T follicular helper cell (primary cell): ENCODE results near the gene TMEM40.
"Not testable (repeated sequence)": the region's sequence is repeated elsewhere in the genome, so short reads cannot be mapped to it uniquely, and the experiment has no call there.

ENCODE experiments used
- DNase-seq: peaks from one replicate; pipeline ENCODE4 v3.0.0-alpha.2; 2020; ENCODE audit warnings: low read depth

The TMEM40 gene

GRCh38 chr3:12775970-12776369 lies 16.9 kb upstream of the TMEM40 start:
- not testable (repeated sequence) for DNase-seq

GRCh38 chr3:12775226-12775625 lies 16.2 kb upstream of the TMEM40 start:
- no peak for DNase-seq

GRCh38 chr3:12774619-12775018 lies 15.6 kb upstream of the TMEM40 start:
- no peak for DNase-seq

DNA sequence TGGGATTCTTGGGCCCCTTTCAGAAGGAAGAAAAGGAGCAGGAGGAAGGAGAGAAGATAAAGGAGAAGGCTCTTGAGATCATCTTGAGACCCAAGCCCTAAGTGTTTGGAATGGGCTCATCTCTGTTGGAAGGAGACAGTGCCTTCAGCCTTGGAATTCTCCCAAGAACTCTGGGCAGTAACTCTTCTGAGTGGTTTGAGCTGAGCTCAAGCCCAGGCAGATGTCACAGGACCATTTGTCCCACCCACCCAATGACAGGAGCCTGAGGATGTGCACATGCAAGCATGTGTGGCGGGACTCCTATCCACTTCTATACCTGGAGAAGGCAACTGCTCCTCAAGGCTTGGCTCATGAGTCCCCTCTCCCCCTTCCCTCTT lies 14.6 kb upstream of the TMEM40 start:
- DNase-seq: no peak

DNA sequence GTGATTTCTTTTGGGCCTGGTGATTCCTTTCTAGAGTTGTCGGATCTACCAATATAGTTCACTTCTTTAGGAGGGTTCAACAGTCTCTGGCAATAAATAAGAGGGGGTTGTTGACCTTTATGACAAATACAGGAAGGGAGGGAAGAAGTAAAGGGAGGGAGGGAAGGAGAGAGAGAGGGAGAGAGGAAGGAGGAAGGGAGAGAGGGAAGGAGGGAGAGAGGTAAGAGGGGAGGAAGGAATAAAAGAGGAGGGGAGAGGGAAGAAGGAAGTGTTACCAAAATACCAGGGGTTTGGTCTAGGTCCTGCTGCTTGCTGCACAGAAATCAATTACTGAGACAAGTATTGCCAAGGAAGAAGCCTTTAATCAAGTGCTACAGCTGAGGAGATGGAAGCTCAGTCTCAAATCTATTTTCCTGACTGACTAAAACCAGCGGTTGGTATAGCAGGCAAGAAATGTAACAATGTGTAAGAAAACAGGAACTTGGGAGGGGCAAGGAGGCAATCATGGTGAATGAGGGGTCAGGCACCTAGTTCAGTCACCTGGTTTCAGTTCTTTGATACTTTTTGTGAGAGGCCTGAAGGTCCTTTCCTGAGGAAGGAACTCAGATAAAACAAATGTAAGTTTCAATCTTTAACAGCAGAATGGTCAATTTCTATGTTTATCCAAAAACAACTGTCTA lies 14.1 kb upstream of the TMEM40 start:
- no peak for DNase-seq

DNA sequence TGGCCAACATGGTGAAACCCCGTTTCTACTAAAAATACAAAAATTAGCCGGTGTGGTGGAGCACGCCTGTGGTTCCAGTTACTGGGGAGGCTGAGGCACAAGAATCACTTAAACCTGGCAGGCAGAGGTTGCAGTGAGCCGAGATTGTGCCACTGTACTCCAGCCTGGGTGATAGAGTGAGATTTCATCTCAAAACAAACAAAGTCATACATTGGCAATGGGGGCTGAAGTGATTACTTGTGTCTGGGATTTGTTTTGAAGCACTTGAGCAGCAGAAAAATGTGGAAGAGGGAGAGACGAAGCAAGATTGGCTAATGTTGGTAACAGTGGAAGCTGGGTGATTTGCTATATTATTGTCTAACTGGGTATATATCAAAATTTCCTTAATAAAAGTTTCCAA lies 13.4 kb upstream of the TMEM40 start:
- no peak for DNase-seq

- no peak for DNase-seq
Measured at GRCh38 chr3:12771236-12771635, 12.2 kb upstream of the TMEM40 start.

DNA sequence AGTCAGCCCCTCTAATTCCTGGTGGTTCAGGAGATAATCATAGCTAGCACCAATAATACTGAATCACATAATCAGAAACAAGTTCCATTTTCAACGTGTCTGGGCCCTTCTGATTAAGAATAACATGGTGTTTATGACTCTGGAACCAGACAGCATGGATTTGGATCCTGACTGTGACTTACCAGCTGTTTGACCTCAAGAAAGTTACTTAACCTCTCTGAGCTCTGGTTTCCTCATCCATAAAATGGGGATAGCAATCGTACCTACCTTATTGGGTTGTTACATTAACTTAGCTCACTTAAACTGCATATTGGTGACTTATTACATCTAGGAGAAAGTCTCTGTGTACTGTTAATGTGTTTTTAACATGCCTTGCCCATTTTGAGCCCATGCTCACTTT lies 10.7 kb upstream of the TMEM40 start:
- no peak for DNase-seq

- no peak for DNase-seq
Measured at GRCh38 chr3:12768579-12769527, 9.8 kb upstream of the TMEM40 start.

DNA sequence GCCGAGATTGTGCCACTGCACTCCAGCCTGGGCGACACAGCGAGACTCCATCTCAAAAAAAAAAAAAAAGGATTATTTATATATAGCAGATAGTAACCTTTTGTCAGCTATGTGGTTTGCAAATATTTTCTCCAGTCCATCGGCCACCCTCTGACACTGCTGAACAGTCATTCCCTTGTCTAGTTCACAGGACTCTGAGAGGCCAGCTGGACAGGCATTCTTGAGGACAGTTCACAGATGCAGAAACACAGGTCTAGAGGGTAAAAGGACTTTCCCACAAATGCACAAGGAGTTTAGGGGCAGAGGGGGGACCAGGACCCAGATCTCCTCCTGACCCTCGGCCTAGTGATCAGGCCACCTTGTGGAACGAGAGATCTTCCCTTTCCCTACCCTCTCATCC lies 7.5 kb upstream of the TMEM40 start:
- DNase-seq: no peak

- DNase-seq: no peak
Measured at GRCh38 chr3:12764171-12764776, 5.2 kb upstream of the TMEM40 start.

GRCh38 chr3:12759693-12760565 lies 870 bp upstream of the TMEM40 start:
- DNase-seq: no peak

GRCh38 chr3:12758025-12758781 lies 856 bp downstream of the TMEM40 start:
- DNase-seq: no peak

GRCh38 chr3:12756635-12757034 lies 2.4 kb downstream of the TMEM40 start:
- DNase-seq: no peak

DNA sequence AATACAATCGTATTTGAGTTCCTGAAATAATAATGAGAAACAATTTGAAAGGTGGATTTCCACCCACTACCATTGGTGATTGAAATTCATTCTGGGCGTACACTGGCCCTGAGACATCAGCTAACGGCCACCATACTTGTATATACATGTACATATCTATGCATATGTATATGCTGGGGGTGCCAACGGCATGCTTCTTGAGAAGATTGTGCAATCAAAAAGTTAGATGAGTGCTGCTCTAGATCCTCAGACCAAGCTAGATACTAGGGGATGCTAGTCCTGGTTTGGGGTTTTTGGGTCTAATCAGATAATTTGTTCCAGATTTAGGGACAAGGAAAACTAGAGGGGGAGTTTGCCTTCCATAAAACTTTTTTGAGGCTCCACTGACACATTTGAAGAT lies 2.9 kb downstream of the TMEM40 start:
- no peak for DNase-seq

- DNase-seq: no peak
Measured at GRCh38 chr3:12755754-12756153, 3.3 kb downstream of the TMEM40 start.

- DNase-seq: no peak
Measured at GRCh38 chr3:12754313-12754712, 4.7 kb downstream of the TMEM40 start.

DNA sequence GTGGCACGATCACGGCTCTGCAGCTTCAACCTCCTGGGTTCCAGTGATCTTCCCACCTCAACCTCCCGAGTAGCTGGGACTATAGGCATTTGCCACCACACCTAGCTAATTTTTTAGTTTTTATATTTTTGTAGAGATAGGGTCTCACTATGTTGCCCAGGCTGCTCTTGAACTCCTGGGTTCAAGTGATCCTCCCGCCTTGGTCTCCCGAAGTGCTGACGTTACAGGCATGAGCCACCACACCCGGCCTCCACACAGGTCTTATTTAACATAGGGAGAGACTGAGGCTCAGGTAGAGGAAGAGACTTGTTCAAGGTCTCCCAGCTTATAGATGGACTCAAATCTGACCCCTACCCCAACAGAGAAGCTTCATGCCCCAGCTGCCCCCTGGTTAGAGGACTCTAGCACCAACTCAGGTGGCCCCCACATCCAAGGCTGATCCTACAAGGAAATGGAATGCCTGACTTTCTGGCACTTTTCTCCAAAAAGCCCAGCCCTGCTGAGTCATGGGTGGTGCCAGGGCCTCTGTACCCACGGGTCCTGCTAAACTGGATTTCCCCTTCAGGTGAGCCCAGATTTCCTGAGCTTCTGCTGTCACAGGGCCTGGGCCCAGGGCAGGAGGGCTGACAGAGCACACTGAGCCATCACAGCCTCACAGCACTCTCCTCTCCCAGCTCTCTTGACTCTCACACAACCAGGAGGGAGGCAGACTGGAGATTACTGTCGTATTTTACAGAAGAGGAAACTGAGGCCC lies 5.6 kb downstream of the TMEM40 start:
- DNase-seq: no peak

DNA sequence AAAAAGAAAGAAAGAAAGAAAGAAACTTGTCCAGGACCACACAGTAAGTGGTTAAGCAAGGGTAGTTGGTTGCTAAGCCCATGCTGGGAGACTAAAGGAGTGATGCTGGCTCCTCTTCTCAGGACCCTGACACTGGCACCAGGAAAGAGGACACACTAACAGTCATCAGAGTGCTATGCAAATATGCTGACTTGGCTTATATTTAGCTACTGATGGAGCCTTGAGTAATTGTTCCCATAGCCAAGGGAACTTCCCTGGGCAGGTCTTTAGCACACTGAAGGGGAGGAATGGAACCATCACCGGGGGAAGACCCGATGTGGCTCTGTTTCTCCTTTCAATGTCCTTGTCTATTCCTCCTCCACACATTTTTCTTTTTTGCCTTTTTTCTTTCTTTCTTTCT lies 6.2 kb downstream of the TMEM40 start:
- DNase-seq: no peak

DNA sequence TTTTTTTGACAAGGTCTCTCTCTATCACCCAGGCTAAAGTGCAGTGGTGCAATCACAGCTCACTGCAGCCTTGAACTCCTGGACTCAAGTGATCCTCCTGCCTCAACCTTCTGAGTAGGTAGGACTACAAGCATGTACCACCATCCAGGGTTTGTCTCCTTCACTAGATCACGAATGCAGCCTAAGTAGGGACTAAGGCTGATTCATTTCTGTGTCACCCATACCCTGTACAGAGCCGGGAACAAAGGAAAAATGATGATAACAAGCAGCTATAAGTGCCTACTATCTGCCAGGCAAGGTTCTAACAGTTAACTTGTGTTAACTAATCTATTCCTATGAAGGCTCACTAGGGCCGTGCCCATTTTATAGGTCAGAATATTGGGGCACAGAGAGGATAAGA lies 7.0 kb downstream of the TMEM40 start:
- DNase-seq: no peak
